HG02759 (cell line): Measurements from ENCODE around the gene AMPH.

Experiments used
- ATAC-seq: cut with Tn5 transposase; IDR thresholded peaks from one replicate; pipeline ENCODE4 v1.9.1; 2021; ENCODE audit warnings: mild to moderate bottlenecking, moderate library complexity; ENCODE audit not compliant: unreplicated experiment

The AMPH gene

GRCh38 chr7:38545977-38546376 lies 85.2 kb downstream of the AMPH start:
- ATAC-seq = no peak

DNA sequence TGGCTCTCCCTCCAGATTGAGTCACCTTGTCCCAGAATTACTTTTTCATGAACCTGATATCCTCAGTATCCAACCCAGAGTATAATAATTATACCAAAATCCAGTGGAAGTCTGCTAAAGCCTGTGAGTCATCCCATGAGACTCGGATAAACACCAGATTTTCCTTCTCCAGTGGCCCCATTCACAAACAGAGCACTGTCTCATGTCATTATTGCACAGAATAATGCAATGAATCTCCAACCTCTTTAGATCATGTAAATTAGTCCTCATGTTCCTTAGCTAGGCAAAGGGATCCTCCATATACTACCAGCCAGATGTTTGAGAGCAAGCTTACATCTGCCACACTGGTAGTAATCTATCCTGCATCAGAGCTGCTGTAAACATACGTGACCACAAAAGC lies 89.0 kb downstream of the AMPH start:
- ATAC-seq = no peak

DNA sequence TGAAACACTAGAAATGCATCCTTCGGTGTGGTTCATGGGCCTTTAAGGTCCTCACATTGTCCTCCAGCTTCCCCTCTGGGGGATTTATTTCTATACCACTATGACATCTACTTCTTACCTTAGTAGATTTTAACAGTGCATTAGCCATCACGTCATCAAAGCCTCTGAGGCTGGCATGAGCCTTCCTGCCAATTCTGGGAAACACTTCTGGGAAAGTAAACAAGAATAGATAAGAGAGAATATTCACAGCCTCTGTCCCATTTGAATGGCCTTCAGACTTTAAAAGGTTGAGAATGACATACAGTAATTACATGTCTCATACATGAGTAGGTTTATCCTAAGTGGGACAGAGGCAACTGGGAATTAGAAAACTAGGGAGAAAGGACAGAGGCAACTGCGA lies 89.7 kb downstream of the AMPH start:
- no peak for ATAC-seq

DNA sequence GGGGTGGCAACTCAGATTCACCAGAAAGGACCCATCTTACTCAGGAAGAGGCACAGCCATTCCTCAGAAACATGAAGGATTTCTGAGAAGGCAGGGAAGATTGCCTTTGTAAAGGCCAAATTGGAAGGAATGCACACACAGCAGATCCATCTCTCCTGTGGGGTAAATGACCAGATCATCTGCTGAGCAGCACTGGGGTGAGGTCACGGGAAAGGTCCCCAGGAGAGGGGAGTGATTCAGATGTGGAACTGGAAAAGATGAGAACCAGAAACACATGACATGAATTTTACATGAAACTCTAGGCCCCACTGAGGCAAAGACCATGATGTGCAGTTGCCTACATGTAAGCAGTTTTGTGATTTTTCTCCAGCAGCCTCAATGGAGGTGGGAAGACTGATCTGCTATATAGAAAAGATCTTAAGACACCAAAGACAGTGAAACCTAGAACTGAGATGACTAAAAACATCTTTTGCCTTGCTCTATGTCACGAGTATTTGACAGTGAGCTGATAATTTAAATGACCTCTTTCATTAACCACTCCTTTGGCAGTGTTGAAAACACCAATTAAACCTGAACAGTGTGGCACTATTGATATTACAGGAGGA lies 91.6 kb downstream of the AMPH start:
- ATAC-seq = no peak

DNA sequence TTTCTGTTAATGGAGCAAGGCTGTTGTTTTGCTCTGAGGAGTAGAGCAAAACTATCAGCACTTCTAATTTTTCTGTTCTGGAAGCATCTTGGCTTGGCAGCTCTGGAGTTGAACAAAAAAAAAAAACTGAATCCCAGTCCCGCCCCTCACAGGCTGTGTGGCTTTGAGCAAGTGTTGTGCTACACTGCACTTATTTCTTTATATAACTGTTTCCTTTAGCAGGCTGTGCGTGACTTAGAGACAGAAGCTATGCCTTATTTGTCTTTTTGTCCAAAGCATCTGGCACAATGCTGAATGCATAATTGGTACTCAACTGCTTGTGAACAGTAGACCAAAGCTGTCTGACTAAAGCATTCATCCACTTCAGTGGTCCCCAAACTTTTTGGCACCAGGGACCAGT lies 96.1 kb downstream of the AMPH start:
- ATAC-seq = no peak

DNA sequence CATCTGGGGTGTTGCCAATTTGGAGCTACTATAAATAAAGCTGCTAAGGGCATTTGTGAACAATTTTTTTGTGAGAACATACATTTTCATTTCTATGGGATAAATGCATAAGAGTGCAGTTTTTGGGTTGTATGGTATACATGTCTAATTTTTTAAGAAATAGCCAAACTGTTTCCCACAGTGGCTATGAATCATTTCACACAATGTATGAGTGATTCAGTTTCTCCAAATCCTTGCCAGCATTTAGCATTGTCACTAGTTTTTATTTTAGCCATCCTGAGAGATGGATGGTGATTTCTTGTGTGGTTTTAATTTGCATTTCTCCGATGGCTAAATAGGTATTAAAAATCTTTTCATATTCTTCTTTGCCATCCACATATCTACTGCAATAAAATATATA lies 105.3 kb downstream of the AMPH start:
- ATAC-seq = no peak

DNA sequence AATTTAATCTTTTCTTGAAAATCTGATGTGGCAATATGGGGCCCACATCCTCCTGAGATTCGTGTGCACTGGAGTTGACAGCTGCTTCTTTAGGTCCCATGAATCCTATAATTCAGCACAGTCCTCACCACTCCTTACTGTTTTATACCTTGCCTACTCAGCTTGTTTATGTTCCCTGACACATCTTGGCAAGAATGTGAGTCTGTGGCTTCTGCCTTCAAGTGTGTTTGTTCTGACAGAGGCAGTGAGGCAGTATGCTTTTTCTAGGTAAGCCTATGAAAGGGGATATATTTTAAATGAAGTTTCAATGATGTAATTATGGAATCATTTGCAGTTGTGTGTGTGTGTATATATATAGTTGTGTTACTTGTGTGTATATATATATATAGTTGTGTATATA lies 106.4 kb downstream of the AMPH start:
- ATAC-seq = no peak

DNA sequence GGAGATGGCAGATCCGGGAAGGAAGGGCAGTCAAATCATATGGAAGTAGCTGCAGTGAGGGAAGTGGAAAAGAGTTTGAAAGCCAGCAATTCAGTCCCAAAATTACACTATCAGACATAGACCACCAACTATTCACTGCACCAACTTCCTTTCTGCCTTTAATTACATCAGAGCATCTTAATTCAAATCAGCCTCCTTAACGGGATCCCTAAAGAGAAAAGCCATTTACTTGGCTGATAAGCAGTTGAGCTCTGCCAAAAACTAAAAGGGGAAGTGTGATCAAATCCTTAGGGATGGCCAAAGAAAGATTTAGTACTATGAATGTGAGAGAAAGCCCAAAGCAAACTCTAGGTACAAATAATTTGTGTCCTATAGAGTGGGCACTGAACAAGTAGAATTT lies 110.4 kb downstream of the AMPH start:
- ATAC-seq = no peak

GRCh38 chr7:38518541-38518940 lies 112.6 kb downstream of the AMPH start:
- no peak for ATAC-seq

GRCh38 chr7:38512704-38513103 lies 118.5 kb downstream of the AMPH start:
- no peak for ATAC-seq

GRCh38 chr7:38512291-38512690 lies 118.9 kb downstream of the AMPH start:
- ATAC-seq = no peak

DNA sequence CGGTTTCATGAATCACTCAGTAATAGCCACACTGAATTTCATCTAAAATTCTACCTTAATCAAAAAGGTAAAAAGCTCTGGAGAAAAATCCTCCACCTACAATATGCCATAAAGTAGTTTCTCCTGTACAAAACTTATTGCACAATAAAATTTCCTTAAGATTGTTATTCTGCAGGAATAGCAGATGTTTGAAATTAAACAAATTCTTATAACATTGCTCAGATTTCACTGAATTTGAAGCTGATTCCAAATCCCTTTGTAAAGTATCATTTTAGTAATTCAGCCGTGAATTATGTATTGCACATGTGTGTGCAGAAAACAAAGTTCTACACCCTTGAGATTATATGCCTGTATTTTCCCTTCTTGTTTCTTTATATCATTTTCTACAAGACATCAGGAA lies 123.8 kb downstream of the AMPH start:
- no peak for ATAC-seq

DNA sequence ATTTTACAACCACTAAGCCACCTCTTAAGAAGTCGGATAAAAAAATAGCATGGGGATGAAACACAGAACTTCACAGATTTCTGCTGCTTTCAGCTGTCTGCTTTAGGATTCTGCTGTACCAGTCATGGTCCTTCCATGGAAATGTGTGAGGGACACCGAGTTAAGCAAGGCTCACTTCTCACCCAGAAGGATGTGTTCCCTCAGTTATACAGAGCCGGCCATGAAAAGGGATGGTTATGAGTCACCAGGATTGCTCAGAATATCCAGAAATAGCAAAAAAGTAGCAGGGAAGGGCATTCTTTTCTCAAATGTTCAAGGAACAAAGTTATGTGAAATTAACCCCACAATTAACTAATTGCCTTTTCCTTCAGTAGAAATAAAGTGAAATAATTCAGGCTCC lies 124.4 kb downstream of the AMPH start:
- no peak for ATAC-seq

GRCh38 chr7:38506004-38506403 lies 125.2 kb downstream of the AMPH start:
- ATAC-seq = no peak

- no peak for ATAC-seq
Observed at GRCh38 chr7:38504684-38505083, 126.5 kb downstream of the AMPH start.

GRCh38 chr7:38502848-38503247 lies 128.3 kb downstream of the AMPH start:
- ATAC-seq = no peak

- ATAC-seq = no peak
Observed at GRCh38 chr7:38502289-38502688, 128.9 kb downstream of the AMPH start.

GRCh38 chr7:38492010-38492409 lies 139.2 kb downstream of the AMPH start:
- no peak for ATAC-seq

DNA sequence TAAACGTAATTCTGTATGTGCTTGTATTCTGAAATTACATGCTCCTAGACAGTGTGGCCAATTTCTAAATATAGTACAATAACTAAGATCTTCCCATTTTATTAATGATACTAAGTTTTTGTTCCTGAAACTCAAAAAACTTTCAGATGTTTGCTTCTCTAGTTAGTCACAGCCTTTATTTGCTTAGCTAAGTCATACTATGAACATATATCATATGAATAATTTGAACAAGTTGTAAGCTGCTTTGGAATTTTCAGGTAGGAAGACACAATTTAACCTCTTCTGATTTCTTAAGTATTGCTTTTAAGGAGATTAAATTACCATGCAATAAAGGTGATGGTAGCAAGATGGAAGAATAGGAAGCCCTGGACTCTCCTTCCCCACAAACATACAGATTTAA lies 148.7 kb downstream of the AMPH start:
- no peak for ATAC-seq

DNA sequence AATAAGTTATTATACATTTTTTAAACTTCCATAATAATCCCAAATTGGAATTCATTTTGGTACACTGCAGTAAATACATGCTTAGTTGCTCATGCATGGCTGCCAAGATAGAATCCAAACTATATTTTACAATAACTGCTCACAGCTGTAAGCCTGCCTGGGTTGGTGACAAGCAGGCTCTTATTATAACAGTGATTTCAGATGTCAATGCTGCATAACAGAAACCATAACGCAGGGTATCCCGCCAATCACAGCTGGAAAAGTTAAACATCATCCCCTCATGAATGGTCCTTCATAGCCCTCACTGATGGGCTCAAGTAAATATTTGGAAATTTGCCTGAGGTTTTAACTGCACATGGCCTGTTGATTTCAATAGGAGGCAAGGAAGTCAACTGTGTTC lies 149.8 kb downstream of the AMPH start:
- no peak for ATAC-seq

- ATAC-seq = no peak
Observed at GRCh38 chr7:38478404-38478803, 152.8 kb downstream of the AMPH start.

DNA sequence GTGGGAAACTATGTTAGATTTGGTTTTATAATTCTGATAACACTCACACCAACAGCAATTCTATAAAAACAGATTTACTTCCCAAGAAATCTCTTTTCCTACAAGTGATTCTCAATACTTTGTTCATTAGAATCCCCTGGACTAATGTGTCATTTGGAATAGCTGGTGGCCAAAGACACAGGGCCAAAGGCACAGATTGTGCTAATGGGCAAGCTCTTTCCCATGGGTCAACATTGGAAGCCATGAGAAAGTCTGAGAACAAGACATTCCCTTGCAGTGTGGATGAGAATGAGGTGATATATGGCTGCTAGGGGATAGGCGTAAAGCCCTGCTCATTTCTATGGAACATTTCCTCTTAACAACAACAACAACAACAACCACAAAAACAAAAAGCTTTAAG lies 153.8 kb downstream of the AMPH start:
- no peak for ATAC-seq

- ATAC-seq = no peak
Observed at GRCh38 chr7:38476764-38477163, 154.4 kb downstream of the AMPH start.

- ATAC-seq = no peak
Observed at GRCh38 chr7:38465956-38466355, 165.2 kb downstream of the AMPH start.
